Suppressor macrophage (primary cell): ENCODE data around the gene FRYL.
A peak's percentile ranks its signal among the peaks of the same experiment; 100 is the strongest.

ENCODE experiments used
- DNase-seq, 4 experiments: peaks; one replicate each; pipeline ENCODE4 v3.0.0-alpha.2; 2020 to 2022

The FRYL gene

GRCh38 chr4:48543796-48544195 lies 236.3 kb downstream of the FRYL start:
- DNase-seq, result no peak

GRCh38 chr4:48542888-48543287 lies 237.2 kb downstream of the FRYL start:
- DNase-seq, result no peak

GRCh38 chr4:48539597-48539996 lies 240.5 kb downstream of the FRYL start:
- DNase-seq, result no peak

- DNase-seq, result peak in 3 of 4 experiments; percentile 3 to 14 (median 4)
Observed at GRCh38 chr4:48538358-48538757, 241.7 kb downstream of the FRYL start.

GRCh38 chr4:48526406-48526805 lies 253.7 kb downstream of the FRYL start:
- DNase-seq, result no peak

- DNase-seq, result no peak
Observed at GRCh38 chr4:48518143-48518542, 261.9 kb downstream of the FRYL start.

- no peak for DNase-seq
Observed at GRCh38 chr4:48509543-48509942, 270.5 kb downstream of the FRYL start.

GRCh38 chr4:48506716-48507115 lies 273.4 kb downstream of the FRYL start:
- no peak for DNase-seq

- no peak for DNase-seq
Observed at GRCh38 chr4:48504352-48504751, 275.7 kb downstream of the FRYL start.

- no peak for DNase-seq
Observed at GRCh38 chr4:48504026-48504330, 276.1 kb downstream of the FRYL start.

GRCh38 chr4:48503233-48504025 lies 276.6 kb downstream of the FRYL start:
- DNase-seq, result no peak

- DNase-seq, result no peak
Observed at GRCh38 chr4:48499551-48500066, 280.5 kb downstream of the FRYL start.

- DNase-seq, result no peak
Observed at GRCh38 chr4:48498895-48499294, 281.2 kb downstream of the FRYL start.

- no peak for DNase-seq
Observed at GRCh38 chr4:48495941-48496340, 284.1 kb downstream of the FRYL start.

- no peak for DNase-seq
Observed at GRCh38 chr4:48493452-48494100, 286.5 kb downstream of the FRYL start.

GRCh38 chr4:48491514-48492176 lies 288.4 kb downstream of the FRYL start:
- no peak for DNase-seq

- peak in 3 of 4 experiments; percentile 10 to 27 (median 12) for DNase-seq
Observed at GRCh38 chr4:48490680-48491513, 289.2 kb downstream of the FRYL start.

- DNase-seq, result peak in 1 of 4 experiments; percentile 14
Observed at GRCh38 chr4:48490012-48490679, 289.9 kb downstream of the FRYL start, which contains the start of gene ZAR1. Gene ZAR1 (plus strand): TSS chr4:48490252. CDS start chr4:48490292, 40 bp downstream.

- no peak for DNase-seq
Observed at GRCh38 chr4:48489683-48490011, 290.4 kb downstream of the FRYL start.

- DNase-seq, result no peak
Observed at GRCh38 chr4:48484494-48485168, 295.4 kb downstream of the FRYL start.

- peak in 3 of 4 experiments; percentile 11 to 30 (median 17) for DNase-seq
Observed at GRCh38 chr4:48483777-48484493, 296.1 kb downstream of the FRYL start.
